ENCODE data around the gene ZFYVE19. TPM values are rescaled to one million over a fixed set of nuclear protein-coding genes. Genes with fewer than 3 reads are reported as not detected.

The ZFYVE19 gene
- total and polyA plus RNA-seq, 8 donors = 23.6 to 32.3 (median 29.7) TPM

DNA sequence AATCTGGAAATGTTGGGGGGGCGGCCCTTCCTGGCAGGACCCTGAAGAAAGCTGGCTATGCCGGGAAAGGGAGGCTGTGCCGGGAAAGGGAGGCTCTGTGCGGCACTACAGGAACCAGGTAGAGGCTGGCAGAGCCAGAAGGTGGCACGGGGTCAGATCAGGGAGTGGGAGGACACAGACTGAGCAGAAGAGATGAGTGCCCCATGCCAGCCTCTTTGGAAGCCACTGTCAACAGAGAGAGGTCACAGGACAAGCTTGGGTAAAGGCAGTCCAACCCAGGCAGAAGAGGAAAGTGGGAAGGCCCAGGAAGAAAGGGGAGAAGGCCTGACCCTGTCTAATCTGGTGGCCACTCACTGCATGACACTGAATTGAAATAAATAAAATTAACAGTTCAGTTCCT lies 35.6 kb upstream of the ZFYVE19 start:
- H3K4me3 ChIP-seq = no peak overlapping the region
- H3K4me1 ChIP-seq = peaks cover 9 to 35% of the 10 kb centered on the region in 2 donors
- no peak overlapping the region for H3K27ac ChIP-seq
- H3K36me3 ChIP-seq = peaks cover 0 to 83% of the 10 kb centered on the region in 2 donors
- TF ChIP-seq CTCF (IDR thresholded peaks at IDR 0.05) = no peak
- ATAC-seq (no peak), DNase-seq (no peak)
- intact Hi-C loops (cut with DNase I) = no loop called here
- no peaks in the 10 kb centered on the region for H3K27me3 ChIP-seq
- H3K9me3 ChIP-seq = no peaks in the 10 kb centered on the region

- ATAC-seq = no peak
- intact Hi-C loops (cut with DNase I) = no loop called here
- H3K4me1 ChIP-seq = peaks cover 9 to 29% of the 10 kb centered on the region in 2 donors
- no peak for TF ChIP-seq CTCF (IDR thresholded peaks at IDR 0.05)
- DNase-seq = no peak
- no peaks in the 10 kb centered on the region for H3K27me3 ChIP-seq
- H3K9me3 ChIP-seq = no peaks in the 10 kb centered on the region
- no peak overlapping the region for H3K4me3 ChIP-seq
- no peak overlapping the region for H3K27ac ChIP-seq
- H3K36me3 ChIP-seq = peaks cover 0 to 84% of the 10 kb centered on the region in 2 donors
Measured at GRCh38 chr15:40772014-40772413, 34.9 kb upstream of the ZFYVE19 start.

DNA sequence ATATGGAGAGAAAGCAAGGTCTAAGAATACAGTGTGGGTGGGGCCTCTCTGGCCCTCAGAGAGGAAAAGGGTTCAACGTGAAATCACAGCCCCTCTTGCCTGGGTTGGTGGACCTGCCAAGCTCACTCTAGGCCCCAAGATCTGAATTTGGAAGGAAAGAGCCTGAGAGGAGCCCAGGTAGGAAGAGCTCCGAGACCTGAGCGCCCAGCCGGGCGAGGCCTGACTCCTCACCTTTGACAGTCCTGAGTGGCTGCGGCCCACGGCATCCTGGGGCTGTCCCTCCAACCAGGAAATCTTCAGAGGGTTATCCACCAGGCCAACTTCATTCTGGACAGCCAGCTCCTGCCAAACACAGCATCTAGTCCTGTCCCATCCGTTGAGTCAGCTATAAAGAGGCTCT lies 33.4 kb upstream of the ZFYVE19 start:
- Histone ChIP-seq H3K27ac (no peak overlapping the region), H3K36me3 (peaks cover 0 to 85% of the 10 kb centered on the region in 2 donors)
- ATAC-seq = no peak

DNA sequence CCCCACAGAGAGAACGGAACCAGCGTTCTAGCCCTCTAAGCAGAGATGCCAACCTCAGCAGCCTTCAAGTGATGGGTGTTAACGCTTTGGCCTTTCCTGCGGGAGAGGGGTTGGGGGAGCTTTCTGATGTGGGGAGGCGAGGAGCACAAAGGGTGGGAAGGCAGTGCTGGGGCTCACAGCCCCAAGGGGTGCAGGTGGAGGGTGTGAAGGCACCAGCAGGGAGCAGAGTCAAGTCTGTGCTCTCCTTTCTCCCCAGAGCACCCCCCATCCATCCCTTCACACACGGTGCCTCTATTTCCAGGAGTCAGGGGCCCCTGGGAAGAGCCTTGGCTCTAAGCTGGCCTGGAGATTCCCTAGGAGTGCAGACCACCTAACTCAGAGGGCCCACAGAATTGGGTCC lies 33.0 kb upstream of the ZFYVE19 start:
- no peak for TF ChIP-seq CTCF (IDR thresholded peaks at IDR 0.05)
- H3K9me3 ChIP-seq = no peaks in the 10 kb centered on the region
- H3K4me3 ChIP-seq = no peak overlapping the region
- DNase-seq (no peak), ATAC-seq (no peak)
- H3K27ac ChIP-seq = no peak overlapping the region
- H3K36me3 ChIP-seq = peaks cover 0 to 89% of the 10 kb centered on the region in 2 donors
- H3K27me3 ChIP-seq = no peaks in the 10 kb centered on the region
- intact Hi-C loops (cut with DNase I) = no loop called here
- H3K4me1 ChIP-seq = peaks cover 8 to 18% of the 10 kb centered on the region in 2 donors

More for the DNA sequence above, 33.4 kb upstream of the ZFYVE19 start:
- Histone ChIP-seq H3K27me3 (no peaks in the 10 kb centered on the region), H3K4me3 (no peak overlapping the region), H3K9me3 (no peaks in the 10 kb centered on the region), H3K4me1 (peaks cover 9 to 22% of the 10 kb centered on the region in 2 donors)
- TF ChIP-seq CTCF (IDR thresholded peaks at IDR 0.05) = no peak
- intact Hi-C loops (cut with DNase I) = no loop called here
- no peak for DNase-seq

GRCh38 chr15:40775007-40775406 lies 31.9 kb upstream of the ZFYVE19 start:
- peaks cover 0 to 100% of the 10 kb centered on the region in 2 donors for H3K36me3 ChIP-seq
- ATAC-seq = no peak
- H3K4me1 ChIP-seq = peaks cover 0 to 7% of the 10 kb centered on the region in 2 donors
- H3K27ac ChIP-seq = no peak overlapping the region
- H3K9me3 ChIP-seq = no peaks in the 10 kb centered on the region
- H3K4me3 ChIP-seq = no peak overlapping the region
- H3K27me3 ChIP-seq = no peaks in the 10 kb centered on the region
- TF ChIP-seq CTCF (IDR thresholded peaks at IDR 0.05) = no peak
- no peak for DNase-seq
- intact Hi-C loops (cut with DNase I) = no loop called here
